Measurements from ENCODE around the gene CC2D2A.

CC2D2A gene

DNA sequence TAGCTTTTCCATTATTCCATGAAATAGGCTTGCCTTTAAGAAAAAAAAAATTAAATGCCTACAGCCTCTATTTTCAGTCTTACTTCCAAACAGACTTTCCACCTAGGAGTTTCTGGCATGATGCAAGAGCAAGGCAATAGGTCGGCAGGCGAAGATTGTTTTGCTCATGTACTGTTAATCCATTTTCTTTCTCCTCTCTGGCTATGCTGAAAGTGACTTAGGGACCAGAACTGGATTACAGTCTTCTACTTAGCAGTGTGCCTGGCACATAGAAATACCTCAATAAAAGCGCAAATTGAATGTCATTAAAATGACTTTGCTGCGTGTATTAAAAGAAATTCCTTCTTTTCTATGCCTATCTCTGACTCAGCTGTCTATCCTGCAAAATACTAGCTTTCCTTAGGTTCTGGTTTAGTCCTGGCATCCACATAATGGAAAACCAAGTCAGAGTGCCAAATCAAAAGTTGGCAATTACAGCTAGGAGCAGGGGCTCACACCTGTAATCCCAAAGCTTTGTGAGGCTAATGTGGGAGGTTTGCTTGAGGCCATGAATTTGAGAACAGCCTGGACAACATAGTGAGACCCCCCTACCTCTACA lies 51.9 kb downstream of the CC2D2A start:
- DNase-seq: no peak

DNA sequence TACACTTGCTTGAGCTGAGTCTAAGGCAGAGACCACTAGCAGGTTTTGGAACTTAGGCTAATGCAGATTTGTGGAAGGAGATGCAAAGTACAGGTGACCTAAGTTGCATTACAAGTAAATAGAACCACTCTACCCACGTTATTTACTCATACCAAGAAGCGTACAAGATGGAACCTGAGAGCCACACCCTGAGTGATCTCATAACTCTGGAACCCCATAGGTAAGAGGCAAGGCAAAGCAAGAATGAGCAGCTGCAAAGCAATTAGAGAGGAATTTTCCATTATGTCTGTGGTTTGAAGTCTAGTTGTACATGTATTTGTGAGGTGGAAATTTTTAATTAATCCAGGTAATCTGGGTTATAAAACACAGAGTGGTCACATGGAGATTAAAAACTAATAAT lies 55.4 kb downstream of the CC2D2A start:
- no peak for DNase-seq

GRCh38 chr4:15526924-15527592 lies 57.4 kb downstream of the CC2D2A start:
- no peak for DNase-seq

DNA sequence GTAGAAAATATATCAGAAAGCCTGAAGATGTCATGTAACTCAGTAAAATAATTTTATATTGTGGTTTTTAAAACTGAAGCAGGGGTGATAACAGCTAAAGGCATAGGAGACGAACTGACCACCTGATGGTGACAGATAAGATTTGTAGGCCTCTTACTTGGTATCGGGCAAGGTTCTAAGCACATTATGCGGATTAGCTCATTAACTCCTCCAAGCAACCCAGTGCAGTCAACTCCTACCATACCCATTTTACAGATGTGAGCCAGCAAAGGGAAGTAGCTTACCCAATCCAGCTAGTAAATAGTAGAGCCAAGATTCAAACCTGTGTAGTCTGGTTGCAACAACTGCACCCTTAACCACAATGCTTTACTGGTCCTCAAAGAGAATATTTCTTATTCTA lies 62.1 kb downstream of the CC2D2A start:
- DNase-seq: no peak

- no peak for DNase-seq
Measured at GRCh38 chr4:15533817-15534216, 64.1 kb downstream of the CC2D2A start.

- no peak for DNase-seq
Measured at GRCh38 chr4:15535599-15535998, 65.9 kb downstream of the CC2D2A start.

DNA sequence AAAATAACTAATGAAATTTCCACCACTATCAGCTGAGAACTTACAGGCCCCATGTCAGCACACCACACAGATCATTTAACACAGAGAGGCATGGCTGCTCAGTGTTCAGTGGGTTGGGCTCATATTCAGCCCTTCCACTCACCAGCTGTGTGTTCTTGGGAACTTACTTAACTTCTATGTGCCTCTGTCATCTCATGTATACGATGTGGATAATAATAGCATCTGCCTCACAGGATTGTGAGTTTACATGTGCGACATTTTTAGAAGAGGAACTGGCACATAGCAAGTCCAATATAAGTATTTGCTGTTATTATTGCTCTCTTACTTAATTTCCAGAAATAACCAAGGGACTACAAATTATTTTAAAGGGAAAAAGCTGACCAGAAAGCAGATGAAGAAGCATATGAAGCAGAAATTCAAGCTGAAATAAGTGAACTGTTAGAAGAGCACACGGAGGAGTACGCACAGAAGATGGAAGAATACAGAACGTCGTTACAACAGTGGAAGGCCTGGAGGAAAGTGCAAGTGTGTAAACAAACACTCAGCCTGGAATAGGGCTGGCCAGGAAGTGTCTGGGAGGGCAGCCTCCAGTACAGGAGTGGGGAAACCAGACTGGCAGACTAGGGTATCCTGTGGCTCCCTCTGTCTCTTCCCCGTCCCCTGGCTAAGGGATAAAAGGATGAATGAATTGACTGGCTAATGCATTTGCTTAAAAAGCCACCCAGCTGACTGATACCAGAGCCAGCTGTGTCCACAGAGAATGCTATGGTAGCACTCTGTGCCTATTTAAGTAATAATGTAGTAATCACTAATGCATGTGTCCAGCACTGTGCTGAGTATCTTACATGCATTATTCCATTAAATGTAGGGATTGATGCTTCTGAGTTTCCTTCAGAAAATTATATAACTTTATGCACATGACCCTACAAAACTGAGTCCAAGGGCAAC lies 67.1 kb downstream of the CC2D2A start:
- no peak for DNase-seq

GRCh38 chr4:15541941-15542340 lies 72.3 kb downstream of the CC2D2A start:
- DNase-seq: no peak

GRCh38 chr4:15542760-15543159 lies 73.1 kb downstream of the CC2D2A start:
- no peak for DNase-seq

DNA sequence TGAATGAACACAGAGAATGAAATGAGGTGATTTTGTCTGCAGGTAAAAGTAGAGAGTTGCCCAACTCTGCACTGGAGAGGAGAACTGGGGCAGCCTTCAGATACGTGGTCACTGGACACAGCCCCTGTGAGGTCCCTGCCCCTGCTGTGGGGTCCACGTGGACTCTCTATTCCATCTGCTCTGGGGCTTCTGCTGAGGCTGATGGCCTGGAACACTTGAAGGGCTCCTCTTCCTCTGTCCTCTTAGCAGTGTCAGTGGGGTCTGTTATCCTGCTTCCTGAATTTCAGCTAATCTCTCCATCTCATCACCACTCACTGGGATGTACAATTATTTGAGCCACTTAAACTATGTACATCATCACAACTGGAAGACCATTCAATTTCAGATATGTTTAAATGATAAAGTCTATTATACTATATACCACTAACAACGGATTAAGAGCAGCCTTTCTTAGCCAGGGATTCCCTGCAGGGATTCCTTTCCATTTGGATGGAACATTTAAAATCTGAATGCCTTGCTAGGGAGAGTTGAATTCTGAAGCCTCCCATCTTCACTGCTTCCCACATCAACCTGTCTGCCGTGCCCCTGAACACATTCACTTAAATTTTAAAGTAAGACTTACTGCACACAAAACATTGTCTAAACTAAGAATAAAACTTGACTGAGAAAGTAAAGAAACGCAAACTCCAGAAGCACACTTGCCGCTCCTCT lies 74.0 kb downstream of the CC2D2A start:
- DNase-seq: no peak

DNA sequence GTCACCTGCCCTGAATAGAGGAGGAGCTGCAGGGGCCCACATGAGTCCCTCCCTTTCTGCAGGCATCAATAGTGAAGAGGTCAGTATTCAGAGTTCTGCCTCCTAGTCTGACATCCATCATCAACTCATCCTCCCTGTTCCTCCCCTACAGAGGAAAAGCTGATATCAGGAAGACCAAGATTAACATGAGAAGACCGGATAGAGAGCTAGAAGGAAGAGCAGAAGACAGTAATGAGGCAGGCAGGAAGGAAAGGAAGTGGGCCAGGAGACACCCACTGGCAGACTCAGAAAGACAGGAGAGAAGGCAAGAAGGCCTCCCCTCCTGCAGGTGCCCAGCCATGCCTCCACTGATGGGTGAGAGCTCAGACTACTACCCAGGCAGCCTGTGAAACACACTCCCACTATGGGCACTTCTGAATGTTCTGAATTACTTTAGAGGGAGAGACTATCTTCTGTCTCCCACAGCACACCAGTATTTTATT lies 74.6 kb downstream of the CC2D2A start:
- DNase-seq: no peak

GRCh38 chr4:15545371-15545770 lies 75.7 kb downstream of the CC2D2A start:
- no peak for DNase-seq

- DNase-seq: no peak
Measured at GRCh38 chr4:15547392-15547791, 77.7 kb downstream of the CC2D2A start.

GRCh38 chr4:15550491-15550890 lies 80.8 kb downstream of the CC2D2A start:
- DNase-seq: no peak

DNA sequence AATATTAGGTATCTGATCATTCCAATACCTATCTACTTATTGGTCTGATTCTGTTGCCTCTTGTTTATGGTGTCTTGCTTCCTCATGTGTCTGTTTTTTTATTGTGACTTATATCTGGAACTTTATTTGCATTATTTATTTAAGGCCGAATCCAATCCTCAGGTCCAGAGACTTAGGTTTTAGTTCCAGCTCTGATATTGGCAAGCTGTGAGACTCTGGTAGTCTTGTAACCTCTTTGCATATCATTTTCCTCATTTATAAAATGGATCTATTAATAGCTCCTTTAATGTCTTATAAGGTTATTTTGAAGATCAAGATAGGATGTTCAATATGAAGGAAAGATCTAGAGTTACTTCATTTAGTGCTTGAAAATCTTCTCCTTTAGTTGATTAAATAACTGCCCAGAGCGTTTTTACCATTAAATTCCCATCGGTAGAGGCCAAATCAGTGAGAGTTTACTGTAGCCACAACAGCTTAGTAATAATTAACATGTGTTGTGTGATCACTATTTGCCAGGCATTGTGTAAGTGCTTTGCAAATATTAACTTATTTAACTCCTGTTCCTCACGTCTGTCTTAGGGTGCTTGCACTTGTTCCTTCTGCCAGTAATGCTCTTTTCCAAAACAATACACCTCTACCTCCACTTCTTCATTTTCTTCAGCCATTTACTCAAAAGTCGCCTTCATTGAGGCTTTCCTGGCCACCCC lies 82.2 kb downstream of the CC2D2A start:
- DNase-seq: no peak

DNA sequence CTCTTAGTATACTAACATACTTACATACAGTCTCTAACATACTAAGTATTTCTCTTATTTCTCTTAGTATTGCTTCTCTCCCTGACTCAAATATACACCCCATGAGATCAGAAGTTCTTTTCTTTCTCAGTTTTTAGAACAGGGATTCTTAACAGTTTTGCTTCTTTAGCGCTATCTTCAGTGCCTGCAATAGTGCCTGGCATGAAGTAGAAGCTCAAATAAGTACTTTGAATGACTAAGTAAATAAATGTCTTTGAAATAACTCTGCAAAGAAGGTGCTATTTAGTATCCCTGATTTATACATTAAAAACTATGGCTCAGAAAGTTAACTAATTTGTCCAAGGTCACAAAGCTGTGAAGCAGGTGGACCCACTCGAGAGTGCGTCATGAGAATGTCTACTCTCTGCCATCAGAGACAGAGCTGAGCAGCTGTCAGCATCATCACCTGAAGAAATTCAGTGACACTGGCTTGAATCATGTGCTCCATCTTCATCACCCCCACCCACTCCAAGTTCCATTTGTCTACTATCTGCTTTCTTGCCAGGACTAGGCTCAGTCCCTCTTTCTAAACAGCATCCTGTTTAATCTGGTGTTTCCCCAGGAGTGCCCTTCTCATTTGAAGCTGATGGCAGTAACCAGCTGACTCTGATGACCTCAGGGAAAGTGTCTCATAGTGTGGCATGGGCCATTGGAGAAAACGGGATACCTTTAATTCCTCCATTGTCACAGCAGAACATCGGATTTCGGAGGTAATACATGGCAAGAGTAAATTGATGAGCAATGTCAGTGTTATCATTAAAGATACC lies 83.1 kb downstream of the CC2D2A start:
- no peak for DNase-seq

- DNase-seq: no peak
Measured at GRCh38 chr4:15556511-15557092, 86.9 kb downstream of the CC2D2A start.

- no peak for DNase-seq
Measured at GRCh38 chr4:15557786-15558550, 88.3 kb downstream of the CC2D2A start.

GRCh38 chr4:15558561-15558960 lies 88.9 kb downstream of the CC2D2A start:
- no peak for DNase-seq

GRCh38 chr4:15562114-15562513 lies 92.4 kb downstream of the CC2D2A start:
- DNase-seq: no peak
